Measurements from ENCODE around the gene USP20.

- TF ChIP-seq CTCF (IDR thresholded peaks at IDR 0.05; ENCODE audit: extremely low read depth in 1 of 2, insufficient read depth in 1 of 2, low read depth in 1 of 2, low read length in 2 of 2), result no peak
- TF ChIP-seq POLR2A (IDR thresholded peaks at IDR 0.05; ENCODE audit: low read depth, low read length), result no peak
- no peak for TF ChIP-seq FOS (IDR thresholded peaks at IDR 0.05; ENCODE audit: borderline replicate concordance, insufficient read depth, low read length)
- TF ChIP-seq EZH2 (IDR thresholded peaks at IDR 0.05; ENCODE audit: borderline replicate concordance, low read depth, low read length, severe bottlenecking), result no peak
- no peak for TF ChIP-seq MAX (IDR thresholded peaks at IDR 0.05; ENCODE audit: insufficient read depth, insufficient read length)
- no peak for TF ChIP-seq POLR2AphosphoS5 (IDR thresholded peaks at IDR 0.05; ENCODE audit: insufficient read depth, low read depth, low read length)
- no peak for TF ChIP-seq JUN (IDR thresholded peaks at IDR 0.05; ENCODE audit: borderline replicate concordance, insufficient read depth, insufficient read length, low read depth)
These were observed 54.9 kb downstream of the USP20 start for GRCh38 chr9:129889941-129890717.
